Amniotic stem cell (primary cell): ENCODE measurements around the gene NEFH.
"Not testable (repeated sequence)": the region's sequence is repeated elsewhere in the genome, so short reads cannot be mapped to it uniquely, and the experiment has no call there.

Experiments used
- DNase-seq: peaks from one replicate; lab custom pipeline; 2025; lab: John Stamatoyannopoulos, UW

Gene NEFH

DNA sequence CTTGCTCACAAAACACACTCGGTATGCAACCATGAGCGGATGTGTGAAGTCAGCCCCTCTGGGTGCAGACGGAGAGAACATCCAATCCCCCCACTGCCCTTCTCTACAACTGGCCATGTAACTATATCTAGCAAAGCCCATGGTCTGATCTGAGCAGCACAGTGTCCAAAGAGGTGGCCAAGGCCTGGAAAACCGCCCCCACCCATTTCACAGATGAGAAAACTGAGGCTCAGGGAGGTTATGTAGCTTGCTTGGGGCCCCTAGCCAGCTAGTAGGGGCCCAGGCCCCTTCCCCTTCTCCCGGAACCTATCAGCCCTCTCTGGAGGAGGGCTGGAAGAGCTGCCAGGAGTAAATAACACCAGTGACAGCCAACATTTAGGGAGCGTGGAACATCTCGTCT, 15.4 kb upstream of the NEFH start:
- DNase-seq, result no peak

DNA sequence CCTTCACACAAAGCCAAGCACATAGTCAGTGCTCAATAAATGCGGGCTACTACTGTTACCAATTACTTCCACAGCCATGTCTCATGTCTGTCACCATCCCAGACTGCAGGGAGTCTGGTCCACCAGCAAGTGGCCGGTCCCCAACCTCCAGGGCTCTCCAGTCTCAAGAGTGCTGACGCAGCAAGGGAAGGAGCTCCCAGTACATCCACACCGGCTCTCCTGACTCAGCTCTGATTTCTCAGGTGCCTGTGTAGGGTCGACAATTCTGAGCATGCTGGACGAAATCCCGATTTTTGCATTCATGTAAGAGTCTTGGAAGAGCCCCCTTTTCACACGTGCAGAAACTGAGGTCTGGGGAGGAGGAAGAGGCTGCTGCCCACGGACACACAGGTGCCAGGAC, 10.3 kb upstream of the NEFH start:
- no peak for DNase-seq

DNA sequence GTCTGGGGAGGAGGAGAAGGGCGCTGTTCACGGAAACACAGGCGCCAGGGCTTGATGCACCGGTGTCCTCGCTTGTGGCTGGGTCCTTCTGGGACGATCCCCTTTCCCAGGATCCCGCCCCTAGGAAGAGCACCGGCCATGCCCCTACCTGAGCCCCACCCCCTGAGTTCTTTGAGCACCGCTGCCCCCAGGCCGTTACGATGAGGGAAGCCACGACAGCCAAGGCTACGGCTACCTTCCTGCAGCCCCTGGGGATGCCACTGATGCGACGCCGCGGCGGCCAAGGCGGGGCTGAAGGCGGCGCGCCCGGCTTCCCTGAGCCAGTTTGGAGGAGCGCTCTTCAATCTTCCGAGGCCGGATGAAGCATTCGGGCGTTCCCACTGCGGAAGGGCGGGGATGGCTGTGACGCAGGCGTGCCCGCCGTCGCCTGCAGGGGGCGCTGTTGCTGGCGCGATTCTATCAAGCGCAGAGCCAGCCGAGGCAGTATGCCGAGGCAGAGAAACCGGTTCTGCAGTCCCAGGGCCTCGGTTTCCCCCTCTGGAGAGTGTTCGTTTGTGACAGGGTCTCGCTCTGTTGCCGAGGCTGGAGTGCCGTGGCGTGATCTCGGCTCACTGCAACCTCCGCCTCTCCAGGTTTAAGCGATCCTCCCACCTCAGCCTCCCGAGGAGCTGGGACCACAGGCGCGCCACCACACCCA, 9.7 kb upstream of the NEFH start:
- DNase-seq, result no peak

DNA sequence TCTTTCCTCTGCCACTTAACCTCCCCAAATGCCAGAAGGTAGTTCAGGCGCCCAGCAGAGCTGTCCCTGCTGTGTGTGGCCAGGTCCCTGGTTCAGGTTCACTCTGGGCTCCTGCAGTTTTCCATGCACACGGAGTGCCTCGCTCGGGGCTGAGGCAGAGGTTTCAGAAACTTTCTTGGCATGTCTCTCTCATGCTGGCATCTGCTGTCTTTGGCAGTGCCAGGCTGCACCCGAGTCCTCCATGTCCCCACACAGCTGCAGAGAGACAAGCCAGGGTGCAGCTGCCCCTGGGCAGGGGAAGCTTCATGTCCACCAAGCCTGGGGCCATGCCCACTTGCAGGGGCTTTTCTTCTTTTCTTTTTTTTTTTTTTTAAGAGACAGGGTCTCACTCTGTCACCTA, 7.0 kb upstream of the NEFH start:
- DNase-seq, result no peak

DNA sequence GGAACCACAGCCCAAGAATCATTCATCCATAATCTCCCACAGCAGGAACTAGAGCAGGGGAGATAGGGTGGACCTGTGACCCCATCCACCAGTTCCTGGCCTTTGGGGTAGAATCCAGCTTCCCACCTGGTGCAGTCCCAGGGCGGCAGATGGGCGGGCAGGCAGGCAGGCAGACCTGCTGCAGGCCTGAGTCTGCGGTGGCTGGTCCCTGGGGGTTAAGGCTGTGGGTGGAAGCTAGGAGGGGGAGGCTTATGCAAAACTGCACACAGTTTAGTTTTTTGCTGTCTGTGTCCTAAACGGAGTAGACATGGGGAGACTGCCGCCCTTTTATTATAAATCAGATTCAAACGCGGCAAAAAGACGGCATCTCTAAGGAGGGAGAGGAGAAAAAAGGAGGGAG, 4.5 kb upstream of the NEFH start:
- DNase-seq, result no peak

DNA sequence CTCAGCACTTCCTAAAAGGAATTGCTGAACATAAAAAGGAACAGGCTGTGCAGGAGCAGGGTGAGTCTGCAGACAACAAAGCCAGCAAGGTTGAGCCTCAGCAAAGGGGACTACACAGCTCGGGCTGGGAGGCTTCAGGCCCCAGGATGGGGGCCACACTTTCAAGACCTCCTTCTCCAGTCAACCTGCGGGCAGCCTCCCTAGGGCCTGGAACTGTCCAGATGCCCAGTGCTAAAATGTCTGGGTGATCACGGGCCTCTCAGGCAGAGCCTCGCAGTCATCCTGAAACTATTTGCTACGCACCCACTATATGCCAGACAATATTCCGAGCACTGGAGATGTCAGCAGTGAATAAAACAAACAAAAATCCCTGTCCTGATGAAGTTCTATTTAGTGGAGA, 3.9 kb upstream of the NEFH start:
- DNase-seq, result no peak

DNA sequence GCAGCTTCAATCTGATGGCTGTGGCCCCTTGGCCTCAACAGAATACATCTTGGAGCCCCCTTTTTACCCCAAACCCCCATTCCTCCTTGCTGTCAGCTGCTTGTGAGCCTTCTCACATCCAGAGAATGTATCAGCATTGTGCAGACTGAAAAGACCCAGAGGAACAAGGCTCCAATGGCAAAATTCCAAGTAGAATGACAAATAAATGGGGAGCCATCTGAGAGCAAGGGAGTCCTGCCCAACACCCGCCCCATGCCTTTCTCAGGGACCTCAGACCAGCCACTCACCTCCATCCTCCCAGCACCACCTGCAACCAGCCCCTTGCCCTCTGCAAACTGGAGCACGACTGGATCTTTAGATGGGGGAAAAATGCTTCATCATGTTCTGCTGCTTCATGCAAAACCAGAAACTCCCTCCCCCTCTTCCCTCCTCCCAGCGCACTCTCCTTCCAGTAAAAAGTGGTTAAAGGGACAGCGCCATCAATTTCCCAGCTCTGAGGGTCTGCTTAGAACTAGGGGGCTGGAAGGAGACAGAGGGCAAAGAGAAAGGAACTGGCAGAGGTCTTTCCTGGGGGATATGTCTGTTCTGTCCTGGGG, 2.2 kb upstream of the NEFH start:
- DNase-seq, result no peak

DNA sequence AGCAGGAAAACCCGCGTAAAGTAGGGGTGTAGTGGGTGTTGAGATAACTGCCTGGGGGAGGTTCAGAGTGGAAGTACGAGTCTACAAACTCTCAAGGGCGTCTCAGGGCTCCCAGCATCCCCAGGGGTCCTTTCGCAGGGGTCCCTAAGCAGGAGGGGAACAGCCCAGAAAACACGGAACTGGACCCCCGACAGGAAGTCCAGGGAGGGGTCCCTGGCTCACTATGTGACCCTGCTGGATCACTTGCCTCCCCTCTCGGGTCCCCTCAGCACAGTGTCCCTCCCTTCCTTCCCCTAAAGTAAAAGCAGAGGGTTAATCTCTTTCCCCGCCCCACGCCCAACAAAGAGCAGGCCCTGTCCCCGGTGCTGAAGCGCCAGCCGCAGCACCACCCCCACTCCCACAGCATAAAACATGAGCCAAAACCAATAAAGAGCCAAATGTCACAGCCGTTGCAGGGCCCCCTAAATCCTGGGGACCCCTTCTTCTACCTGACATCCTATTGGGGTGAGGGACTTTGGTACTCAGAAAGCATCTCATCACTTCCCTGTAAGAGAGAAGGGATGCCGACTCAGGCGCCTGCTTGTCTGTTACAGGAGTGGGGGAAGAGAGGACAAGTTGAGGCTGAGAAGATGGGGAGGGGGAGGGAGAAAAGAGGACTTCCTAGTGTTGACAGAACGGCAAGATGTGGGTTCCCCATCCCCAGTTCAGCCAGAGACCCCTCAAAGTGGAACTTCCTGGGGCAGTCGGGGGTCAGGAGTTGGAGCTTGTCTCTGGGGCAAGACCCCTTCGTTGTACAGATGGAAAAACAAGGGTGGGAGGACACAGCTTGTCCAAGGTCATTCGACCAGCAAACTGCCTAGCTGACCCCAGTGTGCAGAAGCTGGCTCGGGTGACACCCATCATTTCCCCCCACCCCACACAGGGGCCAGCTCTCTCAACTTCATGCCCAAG, 1.4 kb upstream of the NEFH start:
- no peak for DNase-seq

DNA sequence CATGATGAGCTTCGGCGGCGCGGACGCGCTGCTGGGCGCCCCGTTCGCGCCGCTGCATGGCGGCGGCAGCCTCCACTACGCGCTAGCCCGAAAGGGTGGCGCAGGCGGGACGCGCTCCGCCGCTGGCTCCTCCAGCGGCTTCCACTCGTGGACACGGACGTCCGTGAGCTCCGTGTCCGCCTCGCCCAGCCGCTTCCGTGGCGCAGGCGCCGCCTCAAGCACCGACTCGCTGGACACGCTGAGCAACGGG, 169 bp downstream of the NEFH start:
- no peak for DNase-seq

DNA sequence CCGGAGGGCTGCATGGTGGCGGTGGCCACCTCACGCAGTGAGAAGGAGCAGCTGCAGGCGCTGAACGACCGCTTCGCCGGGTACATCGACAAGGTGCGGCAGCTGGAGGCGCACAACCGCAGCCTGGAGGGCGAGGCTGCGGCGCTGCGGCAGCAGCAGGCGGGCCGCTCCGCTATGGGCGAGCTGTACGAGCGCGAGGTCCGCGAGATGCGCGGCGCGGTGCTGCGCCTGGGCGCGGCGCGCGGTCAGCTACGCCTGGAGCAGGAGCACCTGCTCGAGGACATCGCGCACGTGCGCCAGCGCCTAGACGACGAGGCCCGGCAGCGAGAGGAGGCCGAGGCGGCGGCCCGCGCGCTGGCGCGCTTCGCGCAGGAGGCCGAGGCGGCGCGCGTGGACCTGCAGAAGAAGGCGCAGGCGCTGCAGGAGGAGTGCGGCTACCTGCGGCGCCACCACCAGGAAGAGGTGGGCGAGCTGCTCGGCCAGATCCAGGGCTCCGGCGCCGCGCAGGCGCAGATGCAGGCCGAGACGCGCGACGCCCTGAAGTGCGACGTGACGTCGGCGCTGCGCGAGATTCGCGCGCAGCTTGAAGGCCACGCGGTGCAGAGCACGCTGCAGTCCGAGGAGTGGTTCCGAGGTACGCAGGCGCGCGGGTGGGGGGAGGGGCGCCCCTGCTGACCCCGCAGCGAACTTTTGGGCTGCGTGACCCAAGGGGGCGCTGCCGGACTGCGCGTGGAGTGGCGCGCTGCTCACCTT, 670 bp downstream of the NEFH start:
- DNase-seq, result no peak

DNA sequence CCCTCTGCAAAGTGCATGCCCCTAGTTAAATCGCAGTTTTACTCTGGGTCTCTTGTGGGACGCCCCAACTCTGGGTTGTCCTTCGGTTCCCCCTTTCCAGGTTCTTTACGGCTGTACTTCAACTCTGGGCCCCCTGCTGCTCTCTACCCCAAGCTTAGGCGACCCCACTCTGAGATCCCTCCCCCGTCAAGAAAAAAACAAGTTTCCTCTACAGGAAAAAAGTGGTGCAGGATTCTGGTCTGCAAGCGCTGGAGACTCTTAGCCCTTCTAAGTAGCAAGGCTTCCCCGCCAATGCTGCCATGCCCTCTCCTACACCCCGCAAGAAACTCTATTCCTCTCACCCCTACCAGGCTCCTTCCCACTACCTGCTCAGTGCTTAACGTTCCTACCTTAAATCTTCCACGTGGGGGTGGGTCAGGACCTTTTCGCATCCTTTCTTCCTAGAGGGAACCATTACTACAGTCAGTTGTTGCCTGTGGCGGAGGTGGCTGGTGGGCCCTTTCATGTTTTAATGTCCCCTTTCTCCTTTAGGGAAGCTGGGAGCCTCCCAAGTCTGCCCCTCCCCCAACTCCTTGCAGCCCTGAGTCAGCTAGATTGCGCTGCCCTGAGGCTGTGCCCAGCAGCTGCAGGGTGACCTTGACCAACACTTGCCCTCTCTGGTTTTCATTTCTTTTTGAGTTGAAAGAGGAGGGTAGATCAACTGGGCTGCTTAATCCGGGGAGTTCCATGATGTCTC, 1.4 kb downstream of the NEFH start:
- no peak for DNase-seq

DNA sequence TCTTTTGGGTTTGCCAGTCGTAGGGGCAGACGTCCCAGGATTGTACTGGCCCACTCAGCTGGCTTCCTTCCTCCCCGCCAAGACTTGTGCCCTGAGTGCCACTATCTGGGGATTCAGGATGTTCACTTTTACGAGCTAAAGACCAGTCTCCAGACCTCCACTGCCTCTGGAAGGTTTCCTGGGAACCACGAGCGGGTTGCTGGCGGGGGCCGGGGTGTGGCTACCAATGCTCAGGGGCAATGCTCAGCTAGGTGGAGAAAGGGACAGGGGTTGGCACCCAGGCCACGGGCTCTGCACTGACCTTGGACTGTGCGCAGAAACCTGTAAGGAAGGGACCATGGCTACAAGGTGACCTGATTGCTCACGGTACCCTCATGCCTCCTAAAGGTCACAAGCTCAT, 2.2 kb downstream of the NEFH start:
- DNase-seq, result no peak

DNA sequence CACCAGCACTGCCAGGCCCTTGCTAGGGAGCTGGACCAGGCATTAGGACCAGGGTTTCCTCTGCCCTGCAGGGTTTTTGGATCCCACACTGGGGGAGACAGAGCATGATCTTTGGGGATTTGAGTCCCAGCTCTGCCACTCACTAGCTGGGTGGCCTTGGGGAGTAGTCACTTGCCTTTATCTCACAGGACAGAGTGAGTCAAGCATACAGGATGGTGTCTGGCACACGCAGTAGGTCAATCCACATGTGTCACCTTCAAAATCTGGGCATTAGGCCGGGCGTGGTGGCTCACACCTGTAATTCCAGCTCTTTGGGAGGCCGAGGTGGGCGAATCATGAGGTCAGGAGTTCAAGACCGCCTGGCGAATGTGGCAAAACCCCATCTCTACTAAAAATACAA, 2.7 kb downstream of the NEFH start:
- no peak for DNase-seq

DNA sequence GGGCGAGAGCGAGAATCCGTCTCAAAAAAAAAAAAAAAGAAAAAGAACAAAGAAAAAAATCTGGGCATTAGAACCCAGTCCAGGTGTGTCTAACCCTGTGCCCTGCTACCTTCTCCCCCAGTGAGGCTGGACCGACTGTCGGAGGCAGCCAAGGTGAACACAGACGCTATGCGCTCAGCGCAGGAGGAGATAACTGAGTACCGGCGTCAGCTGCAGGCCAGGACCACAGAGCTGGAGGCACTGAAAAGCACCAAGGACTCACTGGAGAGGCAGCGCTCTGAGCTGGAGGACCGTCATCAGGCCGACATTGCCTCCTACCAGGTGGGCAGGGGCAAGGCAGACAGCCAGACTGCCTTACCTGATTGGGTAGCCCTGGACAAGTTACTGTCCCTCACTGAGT, 3.2 kb downstream of the NEFH start:
- DNase-seq, result no peak

DNA sequence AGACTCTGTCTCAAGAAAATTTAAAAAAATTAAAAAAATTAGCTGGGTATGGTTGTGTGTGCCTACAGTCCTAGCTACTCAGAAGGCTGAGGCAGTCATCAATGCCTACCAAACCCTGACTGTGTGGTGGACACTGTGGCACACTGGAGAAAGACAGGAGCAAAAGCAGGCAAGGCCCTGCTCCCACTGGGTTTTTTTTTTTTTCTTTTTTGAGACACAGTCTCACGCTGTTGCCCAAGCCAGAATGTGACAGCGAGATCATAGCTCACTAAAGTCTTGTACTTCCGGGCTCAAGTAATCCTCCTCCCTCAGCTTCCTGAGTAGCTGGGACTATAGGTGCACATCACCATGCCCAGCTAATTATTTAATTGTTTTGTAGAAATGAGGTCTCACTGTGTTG, 4.6 kb downstream of the NEFH start:
- DNase-seq, result no peak

DNA sequence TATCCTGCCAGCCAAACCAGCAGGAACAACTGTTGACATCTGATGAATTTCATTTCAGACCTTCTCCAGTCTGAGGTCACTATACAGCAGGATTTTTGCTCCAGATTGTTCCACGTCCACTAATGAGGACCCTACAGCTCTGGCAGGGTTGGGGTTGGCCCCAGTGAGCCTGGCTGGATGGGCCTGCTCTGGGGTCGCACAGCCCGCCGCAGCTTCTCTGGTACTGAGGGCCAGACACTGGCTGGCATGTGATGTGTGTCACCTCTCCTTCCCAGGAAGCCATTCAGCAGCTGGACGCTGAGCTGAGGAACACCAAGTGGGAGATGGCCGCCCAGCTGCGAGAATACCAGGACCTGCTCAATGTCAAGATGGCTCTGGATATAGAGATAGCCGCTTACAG, 5.4 kb downstream of the NEFH start:
- no peak for DNase-seq

DNA sequence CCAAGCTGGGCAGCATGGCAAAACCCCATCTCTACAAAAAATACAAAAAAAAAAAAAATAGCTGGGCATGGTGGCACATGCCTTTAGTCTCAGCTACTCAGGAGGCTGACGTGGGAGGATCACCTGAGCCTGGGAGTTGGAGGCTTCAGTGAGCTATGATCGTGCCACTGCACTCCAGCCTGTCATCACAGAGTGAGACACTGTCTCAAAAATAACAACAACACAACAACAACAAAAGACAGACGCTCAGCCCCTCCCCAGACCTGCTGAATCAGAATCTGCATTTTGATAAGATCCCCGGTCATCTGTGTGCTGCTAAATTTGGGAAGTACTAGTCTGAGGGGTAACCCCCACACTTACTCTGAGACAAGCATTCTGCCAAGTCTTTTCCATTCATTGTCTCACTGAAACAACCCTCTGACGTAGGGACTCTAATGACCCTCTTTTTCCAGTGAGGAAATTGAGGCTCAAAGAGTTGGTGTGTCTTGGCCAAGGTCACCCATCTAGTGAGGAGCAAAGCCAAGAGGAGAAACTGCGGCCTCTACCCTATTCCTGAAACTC, 7.5 kb downstream of the NEFH start:
- no peak for DNase-seq

DNA sequence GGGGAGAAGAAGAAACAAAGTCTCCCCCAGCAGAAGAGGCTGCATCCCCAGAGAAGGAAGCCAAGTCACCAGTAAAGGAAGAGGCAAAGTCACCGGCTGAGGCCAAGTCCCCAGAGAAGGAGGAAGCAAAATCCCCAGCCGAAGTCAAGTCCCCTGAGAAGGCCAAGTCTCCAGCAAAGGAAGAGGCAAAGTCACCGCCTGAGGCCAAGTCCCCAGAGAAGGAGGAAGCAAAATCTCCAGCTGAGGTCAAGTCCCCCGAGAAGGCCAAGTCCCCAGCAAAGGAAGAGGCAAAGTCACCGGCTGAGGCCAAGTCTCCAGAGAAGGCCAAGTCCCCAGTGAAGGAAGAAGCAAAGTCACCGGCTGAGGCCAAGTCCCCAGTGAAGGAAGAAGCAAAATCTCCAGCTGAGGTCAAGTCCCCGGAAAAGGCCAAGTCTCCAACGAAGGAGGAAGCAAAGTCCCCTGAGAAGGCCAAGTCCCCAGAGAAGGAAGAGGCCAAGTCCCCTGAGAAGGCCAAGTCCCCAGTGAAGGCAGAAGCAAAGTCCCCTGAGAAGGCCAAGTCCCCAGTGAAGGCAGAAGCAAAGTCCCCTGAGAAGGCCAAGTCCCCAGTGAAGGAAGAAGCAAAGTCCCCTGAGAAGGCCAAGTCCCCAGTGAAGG, 9.2 kb downstream of the NEFH start:
- not testable (repeated sequence) for DNase-seq

DNA sequence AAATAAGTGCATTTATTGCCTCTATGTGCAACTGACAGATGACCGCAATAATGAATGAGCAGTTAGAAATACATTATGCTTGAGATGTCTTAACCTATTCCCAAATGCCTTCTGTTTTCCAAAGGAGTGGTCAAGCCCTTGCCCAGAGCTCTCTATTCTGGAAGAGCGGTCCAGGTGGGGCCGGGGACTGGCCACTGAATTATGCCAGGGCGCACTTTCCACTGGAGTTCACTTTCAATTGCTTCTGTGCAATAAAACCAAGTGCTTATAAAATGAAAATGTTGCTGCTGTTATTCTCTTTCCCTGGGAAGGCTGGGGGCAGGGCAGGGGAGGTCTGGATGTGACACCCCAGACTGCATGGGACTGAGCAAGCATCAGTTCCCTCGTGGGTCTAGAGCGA, 11.0 kb downstream of the NEFH start:
- DNase-seq, result no peak

DNA sequence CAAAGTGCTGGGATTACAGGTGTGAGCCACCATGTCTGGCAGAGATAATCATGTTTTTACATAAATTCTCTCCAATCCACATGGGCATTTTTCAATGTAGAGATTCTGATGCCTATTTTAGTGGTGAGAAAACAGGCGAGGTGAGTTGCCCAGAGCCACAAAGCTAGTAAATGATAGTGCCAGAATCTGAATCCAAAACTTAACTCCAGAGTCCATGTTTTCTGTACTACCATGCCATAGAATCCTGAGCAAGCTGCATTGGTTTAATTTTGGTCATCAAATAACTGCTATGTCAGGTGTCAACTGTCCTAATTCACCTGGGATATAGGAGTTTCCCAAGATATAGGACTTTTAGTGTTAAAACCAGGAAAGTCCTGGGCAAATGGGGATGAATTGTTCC, 13.6 kb downstream of the NEFH start:
- DNase-seq, result no peak

DNA sequence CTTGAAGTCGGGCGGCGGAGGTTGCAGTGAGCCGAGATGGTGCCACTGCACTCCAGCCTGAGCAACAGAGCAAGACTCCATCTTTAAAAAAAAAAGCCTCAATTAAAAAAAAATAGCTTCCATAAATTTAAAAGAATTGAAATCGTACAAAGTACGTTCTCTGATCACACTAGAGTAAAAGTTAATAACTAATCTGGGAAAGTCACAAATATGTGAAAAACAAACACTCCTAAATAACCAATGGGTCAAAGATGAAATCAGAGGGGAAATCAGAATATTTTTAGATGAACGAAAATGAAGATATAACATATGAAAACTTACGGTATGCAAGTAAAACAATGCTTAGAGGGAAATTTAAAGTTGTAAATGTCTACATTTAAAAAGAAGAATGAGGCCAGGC, 19.8 kb downstream of the NEFH start:
- DNase-seq, result no peak
